ENCODE data around the gene CYB561.

CYB561 gene

GRCh38 chr17:63431939-63432804 is 13.9 kb downstream of the CYB561 start:
- DNase-seq, result no peak

- DNase-seq, result no peak
Measured at GRCh38 chr17:63431618-63431938, 14.5 kb downstream of the CYB561 start.

GRCh38 chr17:63430223-63430622 is 15.9 kb downstream of the CYB561 start:
- no peak for DNase-seq

GRCh38 chr17:63429766-63430165 is 16.3 kb downstream of the CYB561 start:
- no peak for DNase-seq

- DNase-seq, result no peak
Measured at GRCh38 chr17:63426917-63427308, 19.2 kb downstream of the CYB561 start.

- DNase-seq, result no peak
Measured at GRCh38 chr17:63426041-63426916, 19.8 kb downstream of the CYB561 start.

GRCh38 chr17:63425483-63425882 is 20.6 kb downstream of the CYB561 start:
- DNase-seq, result peak; percentile 77

GRCh38 chr17:63423963-63424362 is 22.1 kb downstream of the CYB561 start:
- DNase-seq, result no peak

GRCh38 chr17:63423251-63423950 is 22.7 kb downstream of the CYB561 start:
- no peak for DNase-seq

GRCh38 chr17:63421681-63422645 is 24.1 kb downstream of the CYB561 start:
- DNase-seq, result no peak

- no peak for DNase-seq
Measured at GRCh38 chr17:63420868-63421680, 25.0 kb downstream of the CYB561 start.

- peak; percentile 48 for DNase-seq
Measured at GRCh38 chr17:63419949-63420867, 25.9 kb downstream of the CYB561 start.

GRCh38 chr17:63419398-63419797 is 26.7 kb downstream of the CYB561 start:
- no peak for DNase-seq

GRCh38 chr17:63418540-63418939 is 27.6 kb downstream of the CYB561 start:
- DNase-seq, result no peak

- DNase-seq, result no peak
Measured at GRCh38 chr17:63414222-63414621, 31.9 kb downstream of the CYB561 start.

- no peak for DNase-seq
Measured at GRCh38 chr17:63413128-63413527, 33.0 kb downstream of the CYB561 start.

- DNase-seq, result no peak
Measured at GRCh38 chr17:63412234-63412633, 33.9 kb downstream of the CYB561 start.

- no peak for DNase-seq
Measured at GRCh38 chr17:63407741-63408330, 38.3 kb downstream of the CYB561 start.

GRCh38 chr17:63406689-63407330 is 39.3 kb downstream of the CYB561 start:
- peak; percentile 84 for DNase-seq

Measured in activated CD4-positive, alpha-beta T cell treated with anti-CD3 and anti-CD28 coated beads, Interleukin-10, Interleukin-2, amounts not matched to agents 100 ng/mL and 50 ng/mL, durations not matched to agents 16 hours and 8 hours (primary cell).